PC-9 (cell line): ENCODE results near the gene PDE3A. TPM values are rescaled to one million over a fixed set of nuclear protein-coding genes. Genes with fewer than 3 reads are reported as not detected.
A peak's percentile ranks its signal among the peaks of the same experiment; 100 is the strongest.

Source experiments
- BruUV-seq: library from RNA; stranded (reverse); fragments of 400-500 nt; replicated peaks from 2 replicates; lab custom pipeline; 2021; lab: Mats Ljungman, UMichigan
- CTCF ChIA-PET: fragments of 300-600 bp; sonication (Branson Sonifier 250); formaldehyde crosslinking; loops from one replicate; lab custom pipeline; 2022; ENCODE audit warnings: antibody characterized with exemption; lab: Charles Lee
- POLR2A ChIA-PET: fragments of 300-600 bp; sonication (Branson Sonifier 250); formaldehyde crosslinking; loops from one replicate; lab custom pipeline; 2022; ENCODE audit warnings: antibody characterized with exemption; ENCODE audit not compliant: unreplicated experiment; lab: Charles Lee
- DNase-seq, 2 experiments: peaks; one replicate each; pipeline versions ENCODE4 v3.0.0 to v3.0.0-alpha.2; 2015 to 2022; ENCODE audit warnings: mixed read lengths in 1 of 2
- H2AFZ ChIP-seq: fragments of 200-600 bp; sonication (generic); 2 replicates; pipeline ENCODE4 v1.8.1; 2017; ENCODE audit warnings: antibody characterized with exemption
- H3F3A ChIP-seq: fragments of 200-600 bp; sonication (generic); 2 replicates; pipeline ENCODE4 v1.8.1; 2017; ENCODE audit warnings: antibody characterized with exemption, mild to moderate bottlenecking, low read depth; ENCODE audit not compliant: insufficient read depth
- H3K27ac ChIP-seq: fragments of 200-600 bp; sonication (generic); 2 replicates; pipeline ENCODE4 v1.6.1; 2016; ENCODE audit warnings: mixed run types
- H3K27me3 ChIP-seq: fragments of 200-600 bp; sonication (generic); 2 replicates; pipeline ENCODE4 v1.6.1; 2016; ENCODE audit warnings: low read depth, mixed run types; ENCODE audit not compliant: insufficient read depth
- H3K36me3 ChIP-seq: fragments of 200-600 bp; sonication (generic); 2 replicates; pipeline ENCODE4 v1.6.1; 2016; ENCODE audit warnings: low read depth, mixed run types
- H3K4me1 ChIP-seq: fragments of 200-600 bp; sonication (generic); replicated peaks from 2 replicates; pipeline ENCODE4 v1.6.1; 2016; ENCODE audit warnings: mixed run types; ENCODE audit not compliant: insufficient read depth
- H3K4me2 ChIP-seq: fragments of 200-600 bp; sonication (generic); 2 replicates; pipeline ENCODE4 v1.6.1; 2017; ENCODE audit warnings: mixed run types
- H3K4me3 ChIP-seq: fragments of 200-600 bp; sonication (generic); 2 replicates; pipeline ENCODE4 v1.6.1; 2016; ENCODE audit warnings: mixed run types
- H3K79me2 ChIP-seq: fragments of 200-600 bp; sonication (generic); 2 replicates; pipeline ENCODE4 v1.6.1; 2017; ENCODE audit warnings: low read depth, mixed run types
- H3K9me2 ChIP-seq: fragments of 200-600 bp; sonication (generic); 2 replicates; pipeline ENCODE4 v1.8.1; 2017; ENCODE audit warnings: mild to moderate bottlenecking; ENCODE audit not compliant: insufficient read depth
- H3K9me3 ChIP-seq: fragments of 200-600 bp; sonication (generic); 2 replicates; pipeline ENCODE4 v1.8.1; 2016; ENCODE audit warnings: low read depth; ENCODE audit not compliant: insufficient read depth
- H4K20me1 ChIP-seq: fragments of 200-600 bp; sonication (generic); 2 replicates; pipeline ENCODE4 v1.8.1; 2017; ENCODE audit not compliant: insufficient read depth
- EZH2 ChIP-seq: fragments of 200-600 bp; sonication (generic); IDR thresholded peaks from 2 replicates; pipeline ENCODE4 v1.8.0; 2017; ENCODE audit warnings: antibody characterized with exemption, low read depth
- intact Hi-C: fragments of 100-400 bp; cut with micrococcal nuclease; formaldehyde crosslinking; loops from one replicate; pipeline ENCODE4 v1.10.0; 2022; ENCODE audit not compliant: unreplicated experiment
- total RNA-seq: library from RNA; stranded (reverse); gene quantifications from 2 replicates; pipeline ENCODE4 v1.2.3, GENCODE V29; 2021
- TF ChIP-seq, protein P1 (sequence below): fragments of 200-600 bp; sonication (generic); conservative IDR thresholded peaks from 2 replicates; pipeline ENCODE4 v1.6.1; 2017; ENCODE audit warnings: mixed run types, antibody characterized with exemption, mild to moderate bottlenecking, moderate library complexity

The PDE3A gene
- total RNA-seq, 1 experiment from 2014 or later: not detected

DNA sequence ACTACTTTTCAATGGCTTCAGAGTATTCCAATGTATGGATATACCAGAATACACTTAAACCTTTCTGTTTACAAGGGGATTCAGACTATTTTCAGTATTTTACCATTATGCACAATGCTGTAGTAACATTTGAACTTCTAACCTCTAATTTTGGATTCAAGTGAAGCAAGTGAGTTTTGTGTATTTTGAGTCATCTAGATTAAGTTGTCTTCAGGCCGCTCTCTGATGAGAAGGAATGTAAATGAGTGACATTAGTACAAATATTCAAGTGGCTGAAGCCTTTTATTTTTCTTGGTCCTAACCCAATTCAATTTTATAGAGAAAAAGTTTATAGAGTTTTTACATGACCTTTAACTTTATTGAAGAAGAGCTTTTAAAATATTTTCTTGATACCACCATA lies 125.6 kb downstream of the PDE3A start:
- ChIA-PET CTCF (no interaction called here), POLR2A (no interaction called here)
- DNase-seq: no peak
- Histone ChIP-seq H3K4me3 (no peak overlapping the region), H3K9me2 (no peaks in the 10 kb centered on the region; the same call in 1 of the 2 replicates), H3K4me2 (no peak overlapping the region), H3F3A (no peaks in the 10 kb centered on the region), H2AFZ (peak overlapping the region; percentile 48; the same call in 1 of the 2 replicates), H3K9me3 (0 out of 2 replicates have a peak, but pooled peaks cover 5% of the 10 kb centered on the region), H3K4me1 (no peaks in the 10 kb centered on the region), H3K36me3 (no peaks in the 10 kb centered on the region), H4K20me1 (no peaks in the 10 kb centered on the region), H3K27me3 (no peaks in the 10 kb centered on the region), H3K79me2 (no peaks in the 10 kb centered on the region), H3K27ac (no peak overlapping the region)
- intact Hi-C loops: no loop called here
- TF ChIP-seq EZH2: no peak
- TF ChIP-seq, protein P1, sequence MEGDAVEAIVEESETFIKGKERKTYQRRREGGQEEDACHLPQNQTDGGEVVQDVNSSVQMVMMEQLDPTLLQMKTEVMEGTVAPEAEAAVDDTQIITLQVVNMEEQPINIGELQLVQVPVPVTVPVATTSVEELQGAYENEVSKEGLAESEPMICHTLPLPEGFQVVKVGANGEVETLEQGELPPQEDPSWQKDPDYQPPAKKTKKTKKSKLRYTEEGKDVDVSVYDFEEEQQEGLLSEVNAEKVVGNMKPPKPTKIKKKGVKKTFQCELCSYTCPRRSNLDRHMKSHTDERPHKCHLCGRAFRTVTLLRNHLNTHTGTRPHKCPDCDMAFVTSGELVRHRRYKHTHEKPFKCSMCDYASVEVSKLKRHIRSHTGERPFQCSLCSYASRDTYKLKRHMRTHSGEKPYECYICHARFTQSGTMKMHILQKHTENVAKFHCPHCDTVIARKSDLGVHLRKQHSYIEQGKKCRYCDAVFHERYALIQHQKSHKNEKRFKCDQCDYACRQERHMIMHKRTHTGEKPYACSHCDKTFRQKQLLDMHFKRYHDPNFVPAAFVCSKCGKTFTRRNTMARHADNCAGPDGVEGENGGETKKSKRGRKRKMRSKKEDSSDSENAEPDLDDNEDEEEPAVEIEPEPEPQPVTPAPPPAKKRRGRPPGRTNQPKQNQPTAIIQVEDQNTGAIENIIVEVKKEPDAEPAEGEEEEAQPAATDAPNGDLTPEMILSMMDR: no peak
- no TSS peak for BruUV-seq

DNA sequence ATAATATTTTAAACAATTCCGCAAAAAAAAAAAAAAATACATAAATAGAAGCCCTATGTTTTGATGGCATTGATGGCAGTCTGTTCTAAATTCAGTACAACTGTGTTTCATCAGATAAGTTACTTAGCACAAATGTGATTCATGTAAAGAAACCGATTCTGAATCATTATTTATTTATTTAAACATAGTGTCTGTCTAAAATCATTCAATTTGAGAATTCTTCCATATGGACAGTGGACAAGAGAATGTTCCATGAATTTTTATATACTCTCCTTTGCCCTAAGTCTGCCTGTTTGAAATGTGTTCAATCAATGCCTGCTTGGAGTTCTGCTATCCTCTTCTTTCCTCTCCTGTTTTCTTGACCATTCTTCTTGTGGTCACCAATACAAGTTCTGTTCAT lies 126.5 kb downstream of the PDE3A start:
- H3K4me1 ChIP-seq: no peaks in the 10 kb centered on the region
- H2AFZ ChIP-seq: no peak overlapping the region
- ChIA-PET POLR2A (no interaction called here), CTCF (no interaction called here)
- H3K27ac ChIP-seq: no peak overlapping the region
- BruUV-seq: no TSS peak
- no peaks in the 10 kb centered on the region; the same call in 1 of the 2 replicates for H3K9me2 ChIP-seq
- H3K79me2 ChIP-seq: no peaks in the 10 kb centered on the region
- no peaks in the 10 kb centered on the region for H3F3A ChIP-seq
- H3K9me3 ChIP-seq: 0 out of 2 replicates have a peak, but pooled peaks cover 5% of the 10 kb centered on the region
- intact Hi-C loops: no loop called here
- DNase-seq: no peak
- TF ChIP-seq EZH2: no peak
- TF ChIP-seq, protein P1: no peak
- no peak overlapping the region for H3K4me2 ChIP-seq
- H4K20me1 ChIP-seq: no peaks in the 10 kb centered on the region
- H3K4me3 ChIP-seq: no peak overlapping the region
- no peaks in the 10 kb centered on the region for H3K27me3 ChIP-seq
- no peaks in the 10 kb centered on the region for H3K36me3 ChIP-seq

DNA sequence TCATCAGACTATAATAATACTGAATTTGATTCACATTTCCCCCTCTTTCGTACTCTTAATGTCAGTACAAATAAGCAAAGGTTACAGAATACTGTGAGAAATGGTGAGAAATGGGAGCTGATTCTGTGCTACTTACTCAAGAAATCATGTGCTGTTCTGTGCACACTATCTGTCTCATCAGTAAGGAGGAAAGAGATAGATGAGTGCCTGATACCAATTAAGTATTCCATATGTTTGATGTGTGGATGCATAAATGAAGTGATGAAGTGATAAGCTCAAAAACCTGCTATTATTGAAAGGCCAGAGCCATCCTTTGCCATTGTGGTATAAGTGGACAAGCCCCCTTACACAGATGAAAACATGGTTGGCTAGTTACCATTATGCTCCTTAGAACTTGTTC lies 127.7 kb downstream of the PDE3A start:
- Histone ChIP-seq H3K27me3 (no peaks in the 10 kb centered on the region), H3K36me3 (no peaks in the 10 kb centered on the region), H3K9me2 (no peaks in the 10 kb centered on the region; the same call in 1 of the 2 replicates), H2AFZ (no peak overlapping the region), H3K79me2 (no peaks in the 10 kb centered on the region), H3K4me2 (no peak overlapping the region), H3F3A (no peaks in the 10 kb centered on the region), H3K9me3 (0 out of 2 replicates have a peak, but pooled peaks cover 5% of the 10 kb centered on the region), H4K20me1 (no peaks in the 10 kb centered on the region), H3K4me3 (no peak overlapping the region), H3K4me1 (no peaks in the 10 kb centered on the region), H3K27ac (no peak overlapping the region)
- ChIA-PET POLR2A (no interaction called here), CTCF (no interaction called here)
- no peak for TF ChIP-seq EZH2
- TF ChIP-seq, protein P1: no peak
- no peak for DNase-seq
- intact Hi-C loops: no loop called here
- no TSS peak for BruUV-seq
